Lower leg skin (tissue), 4 donors: ENCODE data around the gene SGCA. TPM values are rescaled to one million over a fixed set of nuclear protein-coding genes. Genes with fewer than 3 reads are reported as not detected.

Experiments used
- DNase-seq, 2 donors: peaks; one replicate each; pipeline ENCODE4 v3.0.0-alpha.2; 2019; ENCODE audit warnings: low spot score in 2 of 2
- H3K4me3 ChIP-seq: fragments of 200-600 bp; sonication (generic); 2 replicates; pipeline ENCODE4 v1.5.1; 2017; ENCODE audit warnings: mild to moderate bottlenecking, low read depth; ENCODE audit not compliant: poor library complexity, severe bottlenecking
- POLR2A ChIP-seq, 2 donors: fragments of 450-650 bp; IDR thresholded peaks; one replicate each; pipeline ENCODE4 v1.6.1; 2016 to 2017; ENCODE audit warnings: antibody characterized with exemption in 2 of 2, mild to moderate bottlenecking in 1 of 2, moderate library complexity in 1 of 2
- WGBS, 2 donors: methylation state at CpG; one replicate each; pipeline ENCODE4 v1.1.5; 2018; 5-methylcytosine and 5-hydroxymethylcytosine counted together
- intact Hi-C: fragments of 100-400 bp; cut with DNase I; formaldehyde crosslinking; loops from one replicate; pipeline ENCODE4 v1.15.0; 2023; ENCODE audit warnings: low total_unique reads
- total RNA-seq, 4 donors: library from RNA; depleted of rRNA; stranded (reverse); fragments of >200 nt; gene quantifications; one replicate each; pipeline ENCODE4 v1.1.0, GENCODE V29; 2016
- TF ChIP-seq, protein P1 (sequence below), 3 donors: fragments of 450-650 bp; IDR thresholded peaks; one replicate each; pipeline ENCODE4 v1.5.1; 2016; ENCODE audit warnings: antibody characterized with exemption in 3 of 3, mild to moderate bottlenecking in 3 of 3, moderate library complexity in 2 of 3

Gene SGCA
- total RNA-seq, 4 donors from 2014 or later = 1.0 to 9.9 (median 5.6) TPM

- H3K4me3 ChIP-seq = no peak overlapping the region
- TF ChIP-seq POLR2A (IDR thresholded peaks at IDR 0.05) = no peak
- WGBS, 2 donors = 69 to 82% methylated on average over 15 of the region's 15 CpGs
- DNase-seq = no peak
- intact Hi-C loops = no loop called here
These were observed 55.0 kb downstream of the SGCA start for GRCh38 chr17:50220811-50221210.

DNA sequence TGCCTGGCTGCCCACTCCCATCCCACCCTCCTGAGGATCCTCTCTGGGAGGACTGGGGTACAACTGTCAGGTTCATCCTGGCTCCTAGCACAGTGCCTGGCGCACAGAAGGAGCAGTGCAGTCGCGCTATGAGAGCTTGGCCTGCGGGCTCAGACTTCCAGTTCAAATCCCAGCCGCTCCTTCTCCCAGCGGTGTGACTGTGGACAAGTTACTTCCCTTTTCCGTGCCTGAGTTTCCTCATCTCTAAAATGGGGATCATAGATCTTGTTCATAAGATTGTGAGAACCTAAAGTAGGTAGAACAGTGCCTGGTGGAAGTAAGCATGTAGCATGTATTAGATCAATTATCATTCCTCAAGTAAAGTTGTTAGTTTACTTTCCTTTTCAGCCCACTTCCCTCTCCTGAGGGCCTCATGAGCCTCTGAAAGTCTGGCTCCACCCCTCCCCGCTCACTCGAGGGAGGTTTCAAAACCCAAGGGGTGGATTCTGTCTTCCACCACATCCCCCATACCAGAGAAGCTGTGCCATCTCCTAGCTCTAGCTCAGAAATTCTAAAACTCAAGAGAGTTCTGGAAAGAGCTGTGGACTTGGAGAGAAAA lies 55.6 kb downstream of the SGCA start:
- no peak overlapping the region for H3K4me3 ChIP-seq
- DNase-seq = no peak
- intact Hi-C loops = no loop called here
- 63 to 70% methylated on average over 9 of the region's 9 CpGs for WGBS, 2 donors
- TF ChIP-seq, protein P1, sequence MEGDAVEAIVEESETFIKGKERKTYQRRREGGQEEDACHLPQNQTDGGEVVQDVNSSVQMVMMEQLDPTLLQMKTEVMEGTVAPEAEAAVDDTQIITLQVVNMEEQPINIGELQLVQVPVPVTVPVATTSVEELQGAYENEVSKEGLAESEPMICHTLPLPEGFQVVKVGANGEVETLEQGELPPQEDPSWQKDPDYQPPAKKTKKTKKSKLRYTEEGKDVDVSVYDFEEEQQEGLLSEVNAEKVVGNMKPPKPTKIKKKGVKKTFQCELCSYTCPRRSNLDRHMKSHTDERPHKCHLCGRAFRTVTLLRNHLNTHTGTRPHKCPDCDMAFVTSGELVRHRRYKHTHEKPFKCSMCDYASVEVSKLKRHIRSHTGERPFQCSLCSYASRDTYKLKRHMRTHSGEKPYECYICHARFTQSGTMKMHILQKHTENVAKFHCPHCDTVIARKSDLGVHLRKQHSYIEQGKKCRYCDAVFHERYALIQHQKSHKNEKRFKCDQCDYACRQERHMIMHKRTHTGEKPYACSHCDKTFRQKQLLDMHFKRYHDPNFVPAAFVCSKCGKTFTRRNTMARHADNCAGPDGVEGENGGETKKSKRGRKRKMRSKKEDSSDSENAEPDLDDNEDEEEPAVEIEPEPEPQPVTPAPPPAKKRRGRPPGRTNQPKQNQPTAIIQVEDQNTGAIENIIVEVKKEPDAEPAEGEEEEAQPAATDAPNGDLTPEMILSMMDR (IDR thresholded peaks at IDR 0.05) = no peak
- no peak for TF ChIP-seq POLR2A (IDR thresholded peaks at IDR 0.05)

GRCh38 chr17:50221864-50222545 lies 56.2 kb downstream of the SGCA start:
- TF ChIP-seq, protein P1 (IDR thresholded peaks at IDR 0.05) = no peak
- no peak for TF ChIP-seq POLR2A (IDR thresholded peaks at IDR 0.05)
- DNase-seq = no peak
- WGBS, 2 donors = 27 to 35% methylated on average over 8 of the region's 8 CpGs
- intact Hi-C loops = no loop called here
- no peak overlapping the region for H3K4me3 ChIP-seq

DNA sequence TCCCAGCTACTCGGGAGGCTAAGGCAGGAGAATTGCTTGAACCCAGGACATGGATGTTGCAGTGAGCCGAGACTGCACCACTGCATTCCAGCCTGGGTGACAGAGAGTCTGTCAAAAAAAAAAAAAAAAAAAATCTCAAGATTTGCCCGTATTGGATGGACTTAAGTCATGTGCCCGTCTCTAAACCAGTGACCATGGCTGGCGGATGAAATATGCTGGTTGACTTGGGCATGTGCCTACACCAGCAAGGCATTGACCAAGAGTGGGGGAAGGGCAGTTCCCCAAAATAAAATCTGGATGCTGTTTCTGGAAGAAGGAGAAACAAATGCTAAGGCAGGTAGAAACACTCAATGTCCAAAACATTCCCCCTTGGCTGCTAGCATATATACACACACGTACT lies 57.1 kb downstream of the SGCA start:
- H3K4me3 ChIP-seq = no peak overlapping the region
- TF ChIP-seq POLR2A (IDR thresholded peaks at IDR 0.05) = no peak
- TF ChIP-seq, protein P1 (IDR thresholded peaks at IDR 0.05) = no peak
- DNase-seq = no peak
- intact Hi-C loops = no loop called here
- WGBS, 2 donors = 69 to 76% methylated on average over 6 of the region's 6 CpGs

Other genes starting within 250 kb of the SGCA start
- gene DLX4, start 196.8 kb upstream of the SGCA start, total RNA-seq = 1 to 10 TPM; 1.9 to 3.3 (median 2.5) TPM
- 10 to 100 TPM; 28.8 to 36.5 (median 29.9) TPM for gene DLX3, start 170.8 kb upstream of the SGCA start, total RNA-seq
- gene ITGA3, start 109.9 kb upstream of the SGCA start, total RNA-seq = 100 to 1,000 TPM in 3 of 4 donors, 10 to 100 TPM in 1; 99.7 to 148 (median 121) TPM
- gene PDK2, start 70.7 kb upstream of the SGCA start, total RNA-seq = 10 to 100 TPM; 35.6 to 86.6 (median 57.0) TPM
- under 1 TPM in 1 of 4 donors, not detected in 3; 0.39 TPM for gene SAMD14, start 35.8 kb upstream of the SGCA start, total RNA-seq
- 10 to 100 TPM; 20.7 to 31.9 (median 29.5) TPM for gene PPP1R9B, start 15.3 kb upstream of the SGCA start, total RNA-seq
- 10 to 100 TPM; 15.0 to 90.5 (median 25.8) TPM for gene COL1A1, start 35.6 kb downstream of the SGCA start, total RNA-seq
- 1 to 10 TPM in 1 of 4 donors, not detected in 3; 3.1 TPM for gene TMEM92, start 108.5 kb downstream of the SGCA start, total RNA-seq
- gene XYLT2, start 180.1 kb downstream of the SGCA start, total RNA-seq = 10 to 100 TPM; 23.5 to 41.3 (median 34.6) TPM
- 10 to 100 TPM; 52.1 to 56.0 (median 53.3) TPM for gene MRPL27, start 207.2 kb downstream of the SGCA start, total RNA-seq
- gene EME1, start 207.2 kb downstream of the SGCA start, total RNA-seq = 1 to 10 TPM in 1 of 4 donors, under 1 TPM in 3; 0.27 to 1.3 (median 0.38) TPM
- gene LRRC59, start 231.5 kb downstream of the SGCA start, total RNA-seq = 10 to 100 TPM; 11.6 to 29.3 (median 24.2) TPM